H1 (cell line): ENCODE measurements around the gene SPTB. TPM values are rescaled to one million over a fixed set of nuclear protein-coding genes. Genes with fewer than 3 reads are reported as not detected.

Experiments used
- GABPA ChIP-seq: IDR thresholded peaks from 2 replicates; pipeline ENCODE4 v1.6.1; 2011; ENCODE audit warnings: mild to moderate bottlenecking, low read length, moderate library complexity, borderline replicate concordance; ENCODE audit not compliant: insufficient read depth
- GTF2F1 ChIP-seq: IDR thresholded peaks from 2 replicates; pipeline ENCODE4 v1.6.1; 2012; ENCODE audit warnings: low read depth, low read length, improper control_type of control experiment, borderline replicate concordance
- RXRA ChIP-seq: IDR thresholded peaks from 2 replicates; pipeline ENCODE4 v1.6.1; 2011; ENCODE audit warnings: low read depth, mild to moderate bottlenecking, low read length, moderate library complexity; ENCODE audit not compliant: insufficient read depth
- ZNF274 ChIP-seq: IDR thresholded peaks from 2 replicates; pipeline ENCODE4 v1.7.0; 2012; ENCODE audit warnings: low read length, borderline replicate concordance; ENCODE audit errors: extremely low read depth
- polyA plus RNA-seq, 7 experiments: library from polyadenylated mRNA; depleted of rRNA in 3 of 7; stranded (reverse) in 5 of 7; unstranded in 2 of 7; fragments of >200 nt in 5 of 7; fragments of 200-250 nt in 2 of 7; gene quantifications; 1 replicate in 5 of 7; 2 replicates in 1 of 7; 4 replicates in 1 of 7; pipeline versions ENCODE4 v1.2.1 to v1.2.3, GENCODE V29; 2011 to 2013; ENCODE audit warnings: missing spikeins in 2 of 7, mixed read lengths in 2 of 7
- total RNA-seq: library from RNA; stranded (reverse); fragmentation: NEBNext Ultra II Directional; extraction: Animal tissue kit (Norgen Biotek cat#: 25700); gene quantifications from 2 replicates; pipeline ENCODE4 v1.2.1, GENCODE V29; 2021

SPTB gene
- total and polyA plus RNA-seq, 2 of the 8 experiments (the other 6 are each of a cell fraction or from before 2014, with no cell fraction given), result 0.30 to 2.4 TPM

DNA sequence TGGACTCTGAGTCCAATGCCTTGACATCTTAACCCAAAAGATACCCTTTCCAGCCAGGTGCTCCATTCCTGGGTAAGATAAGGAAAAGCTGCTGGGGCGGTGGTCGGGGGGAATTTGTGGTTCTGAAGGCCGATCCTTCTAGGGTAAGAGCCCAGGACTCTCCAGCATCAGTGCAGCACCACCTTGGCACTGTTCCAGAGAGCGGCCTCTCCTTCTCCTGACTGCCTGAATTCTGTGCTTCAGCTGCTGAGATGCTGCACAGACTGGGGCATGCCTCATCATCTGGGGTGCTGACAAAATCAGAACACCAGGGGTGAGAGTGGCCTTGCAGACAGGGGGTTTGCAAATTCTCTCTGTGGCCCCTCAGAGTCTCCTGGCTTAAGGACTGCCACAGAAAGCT, 87.5 kb downstream of the SPTB start (continued):
- TF ChIP-seq GABPA, result no peak
- no peak for TF ChIP-seq GTF2F1
- TF ChIP-seq ZNF274, result no peak
- TF ChIP-seq RXRA, result no peak
